ENCODE data around the gene HNRNPC.

GRCh38 chr14:21192875-21193535 is 76.2 kb downstream of the HNRNPC start:
- TF ChIP-seq, protein P1, sequence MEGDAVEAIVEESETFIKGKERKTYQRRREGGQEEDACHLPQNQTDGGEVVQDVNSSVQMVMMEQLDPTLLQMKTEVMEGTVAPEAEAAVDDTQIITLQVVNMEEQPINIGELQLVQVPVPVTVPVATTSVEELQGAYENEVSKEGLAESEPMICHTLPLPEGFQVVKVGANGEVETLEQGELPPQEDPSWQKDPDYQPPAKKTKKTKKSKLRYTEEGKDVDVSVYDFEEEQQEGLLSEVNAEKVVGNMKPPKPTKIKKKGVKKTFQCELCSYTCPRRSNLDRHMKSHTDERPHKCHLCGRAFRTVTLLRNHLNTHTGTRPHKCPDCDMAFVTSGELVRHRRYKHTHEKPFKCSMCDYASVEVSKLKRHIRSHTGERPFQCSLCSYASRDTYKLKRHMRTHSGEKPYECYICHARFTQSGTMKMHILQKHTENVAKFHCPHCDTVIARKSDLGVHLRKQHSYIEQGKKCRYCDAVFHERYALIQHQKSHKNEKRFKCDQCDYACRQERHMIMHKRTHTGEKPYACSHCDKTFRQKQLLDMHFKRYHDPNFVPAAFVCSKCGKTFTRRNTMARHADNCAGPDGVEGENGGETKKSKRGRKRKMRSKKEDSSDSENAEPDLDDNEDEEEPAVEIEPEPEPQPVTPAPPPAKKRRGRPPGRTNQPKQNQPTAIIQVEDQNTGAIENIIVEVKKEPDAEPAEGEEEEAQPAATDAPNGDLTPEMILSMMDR (optimal IDR thresholded peaks at IDR 0.05 in 1 of 3, IDR thresholded peaks at IDR 0.05 in 1 of 3, conservative IDR thresholded peaks at IDR 0.05 in 1 of 3; ENCODE audit: extremely low read depth in 1 of 3, insufficient read depth in 2 of 3, low read length in 3 of 3) = no peak
- TF ChIP-seq EZH2 (IDR thresholded peaks at IDR 0.05; ENCODE audit: low read length) = no peak
